Measurements from ENCODE around the gene FYCO1.

The FYCO1 gene

GRCh38 chr3:45942051-45942825 is 53.4 kb downstream of the FYCO1 start:
- TF ChIP-seq ZNF274 (IDR thresholded peaks at IDR 0.05; ENCODE audit: low read depth, low read length): no peak
- no peak overlapping the region for H3K4me3 ChIP-seq (ENCODE audit: low read length)

- no peak for TF ChIP-seq ZNF274 (IDR thresholded peaks at IDR 0.05; ENCODE audit: low read depth, low read length)
- no peak overlapping the region for H3K4me3 ChIP-seq (ENCODE audit: low read length)
Measured at GRCh38 chr3:45940781-45941365, 54.8 kb downstream of the FYCO1 start.

GRCh38 chr3:45940004-45940780 is 55.4 kb downstream of the FYCO1 start:
- no peak for TF ChIP-seq ZNF274 (IDR thresholded peaks at IDR 0.05; ENCODE audit: low read depth, low read length)
- no peak overlapping the region for H3K4me3 ChIP-seq (ENCODE audit: low read length)

GRCh38 chr3:45939341-45939771 is 56.3 kb downstream of the FYCO1 start:
- no peak overlapping the region for H3K4me3 ChIP-seq (ENCODE audit: low read length)
- TF ChIP-seq ZNF274 (IDR thresholded peaks at IDR 0.05; ENCODE audit: low read depth, low read length): no peak

GRCh38 chr3:45938864-45939263 is 56.8 kb downstream of the FYCO1 start:
- no peak for TF ChIP-seq ZNF274 (IDR thresholded peaks at IDR 0.05; ENCODE audit: low read depth, low read length)

GRCh38 chr3:45938043-45938435 is 57.6 kb downstream of the FYCO1 start:
- no peak overlapping the region for H3K4me3 ChIP-seq (ENCODE audit: low read length)

More at GRCh38 chr3:45938864-45939263, 56.8 kb downstream of the FYCO1 start:
- H3K4me3 ChIP-seq (ENCODE audit: low read length): no peak overlapping the region

GRCh38 chr3:45937206-45938042 is 58.2 kb downstream of the FYCO1 start:
- no peak overlapping the region for H3K4me3 ChIP-seq (ENCODE audit: low read length)
- no peak for TF ChIP-seq ZNF274 (IDR thresholded peaks at IDR 0.05; ENCODE audit: low read depth, low read length)

More at GRCh38 chr3:45938043-45938435, 57.6 kb downstream of the FYCO1 start:
- no peak for TF ChIP-seq ZNF274 (IDR thresholded peaks at IDR 0.05; ENCODE audit: low read depth, low read length)

- H3K4me3 ChIP-seq (ENCODE audit: low read length): no peak overlapping the region
- no peak for TF ChIP-seq ZNF274 (IDR thresholded peaks at IDR 0.05; ENCODE audit: low read depth, low read length)
Measured at GRCh38 chr3:45936261-45936660, 59.4 kb downstream of the FYCO1 start.

- TF ChIP-seq ZNF274 (IDR thresholded peaks at IDR 0.05; ENCODE audit: low read depth, low read length): no peak
Measured at GRCh38 chr3:45933591-45933990, 62.0 kb downstream of the FYCO1 start.

GRCh38 chr3:45932112-45932511 is 63.5 kb downstream of the FYCO1 start:
- TF ChIP-seq ZNF274 (IDR thresholded peaks at IDR 0.05; ENCODE audit: low read depth, low read length): no peak
- H3K4me3 ChIP-seq (ENCODE audit: low read length): no peak overlapping the region

More at GRCh38 chr3:45933591-45933990, 62.0 kb downstream of the FYCO1 start:
- H3K4me3 ChIP-seq (ENCODE audit: low read length): no peak overlapping the region

- H3K4me3 ChIP-seq (ENCODE audit: low read length): no peak overlapping the region
- no peak for TF ChIP-seq ZNF274 (IDR thresholded peaks at IDR 0.05; ENCODE audit: low read depth, low read length)
Measured at GRCh38 chr3:45931496-45931895, 64.1 kb downstream of the FYCO1 start.

GRCh38 chr3:45929042-45929679 is 66.5 kb downstream of the FYCO1 start:
- no peak overlapping the region for H3K4me3 ChIP-seq (ENCODE audit: low read length)
- TF ChIP-seq ZNF274 (IDR thresholded peaks at IDR 0.05; ENCODE audit: low read depth, low read length): no peak

- H3K4me3 ChIP-seq (ENCODE audit: low read length): no peak overlapping the region
- no peak for TF ChIP-seq ZNF274 (IDR thresholded peaks at IDR 0.05; ENCODE audit: low read depth, low read length)
Measured at GRCh38 chr3:45927881-45928280, 67.7 kb downstream of the FYCO1 start.
